Measurements from ENCODE around the gene DAAM1. TPM values are rescaled to one million over a fixed set of nuclear protein-coding genes. Genes with fewer than 3 reads are reported as not detected.
A peak's percentile ranks its signal among the peaks of the same experiment; 100 is the strongest.

The DAAM1 gene
- polyA plus RNA-seq, 3 donors, result 3.2 to 6.3 (median 4.4) TPM

DNA sequence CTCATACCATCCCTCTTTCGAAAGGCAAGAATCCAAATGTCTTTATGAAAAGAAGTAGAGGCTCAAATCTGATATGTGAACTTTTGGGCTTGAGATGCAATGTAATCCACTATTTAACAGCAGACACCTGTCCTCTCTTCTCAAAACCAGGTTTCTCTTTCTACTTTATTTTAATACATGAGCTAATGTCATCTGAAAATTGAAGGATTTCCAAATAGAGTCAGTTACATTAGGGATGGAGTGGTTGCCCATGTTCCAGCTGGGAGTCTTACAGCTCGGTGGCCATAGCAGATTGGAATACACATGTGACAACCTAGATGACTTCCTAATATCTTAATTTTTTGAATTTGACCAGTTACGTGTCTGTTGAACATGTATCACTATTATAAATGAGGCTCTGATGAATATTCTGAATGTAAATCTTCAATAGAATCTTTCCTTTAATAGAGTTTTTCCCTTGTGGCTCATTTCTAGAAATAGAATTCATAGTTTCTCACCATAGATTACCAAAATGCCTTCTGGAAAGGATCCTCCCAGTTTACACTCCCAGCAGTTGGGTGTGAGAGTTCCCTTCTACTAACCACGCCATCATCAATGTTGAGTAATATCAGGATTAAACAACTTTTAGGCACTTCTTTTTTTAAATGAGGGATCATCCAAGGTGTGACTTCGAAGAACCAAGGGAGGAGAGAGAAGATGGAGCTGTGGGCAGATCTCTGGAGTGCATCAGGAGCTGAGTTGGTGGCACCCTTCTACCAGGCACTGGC, 227.6 kb downstream of the DAAM1 start:
- no peaks in the 10 kb centered on the region for H3K27me3 ChIP-seq (ENCODE audit: control insufficient read depth in 2 of 2, insufficient read depth in 2 of 2, low read length in 2 of 2)
- peaks cover 0 to 3% (median 0%) of the 10 kb centered on the region in 7 donors for H3K9me3 Mint-ChIP-seq
- no peaks in the 10 kb centered on the region for H3K79me2 ChIP-seq (ENCODE audit: insufficient read depth, low read length)
- 100% methylated on average over 1 of the region's 5 CpGs for WGBS (ENCODE audit: insufficient coverage)
- H2AFZ ChIP-seq (ENCODE audit: insufficient read depth, low read depth, low read length, poor library complexity, severe bottlenecking), result no peak overlapping the region
- no peaks in the 10 kb centered on the region for H3K4me1 ChIP-seq (ENCODE audit: control insufficient read depth in 1 of 2, insufficient read depth in 2 of 2, low read length in 2 of 2)
- H3K9me3 ChIP-seq (replicated peaks in 1 of 2; ENCODE audit: control insufficient read depth in 1 of 2, insufficient read depth in 1 of 2, low read length in 2 of 2), result no peaks in the 10 kb centered on the region
- H3K27ac Mint-ChIP-seq, result peak overlapping the region in 1 of 7 donors; percentile 49
- TF ChIP-seq, protein P1, sequence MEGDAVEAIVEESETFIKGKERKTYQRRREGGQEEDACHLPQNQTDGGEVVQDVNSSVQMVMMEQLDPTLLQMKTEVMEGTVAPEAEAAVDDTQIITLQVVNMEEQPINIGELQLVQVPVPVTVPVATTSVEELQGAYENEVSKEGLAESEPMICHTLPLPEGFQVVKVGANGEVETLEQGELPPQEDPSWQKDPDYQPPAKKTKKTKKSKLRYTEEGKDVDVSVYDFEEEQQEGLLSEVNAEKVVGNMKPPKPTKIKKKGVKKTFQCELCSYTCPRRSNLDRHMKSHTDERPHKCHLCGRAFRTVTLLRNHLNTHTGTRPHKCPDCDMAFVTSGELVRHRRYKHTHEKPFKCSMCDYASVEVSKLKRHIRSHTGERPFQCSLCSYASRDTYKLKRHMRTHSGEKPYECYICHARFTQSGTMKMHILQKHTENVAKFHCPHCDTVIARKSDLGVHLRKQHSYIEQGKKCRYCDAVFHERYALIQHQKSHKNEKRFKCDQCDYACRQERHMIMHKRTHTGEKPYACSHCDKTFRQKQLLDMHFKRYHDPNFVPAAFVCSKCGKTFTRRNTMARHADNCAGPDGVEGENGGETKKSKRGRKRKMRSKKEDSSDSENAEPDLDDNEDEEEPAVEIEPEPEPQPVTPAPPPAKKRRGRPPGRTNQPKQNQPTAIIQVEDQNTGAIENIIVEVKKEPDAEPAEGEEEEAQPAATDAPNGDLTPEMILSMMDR (IDR thresholded peaks at IDR 0.05), result no peak
- no peak overlapping the region for H3K4me3 ChIP-seq (replicated peaks in 1 of 3; ENCODE audit: low read depth in 2 of 3, low read length in 3 of 3)
- H3K36me3 Mint-ChIP-seq, result peaks cover 0 to 1% of the 10 kb centered on the region in 2 donors
- no peaks in the 10 kb centered on the region for H3K36me3 ChIP-seq (replicated peaks in 1 of 2; ENCODE audit: control insufficient read depth in 1 of 2, insufficient read depth in 2 of 2, low read length in 2 of 2)
- intact Hi-C loops (cut with micrococcal nuclease), result no loop called here
- H3K4me3 Mint-ChIP-seq, result no peak overlapping the region
- H3K4me2 ChIP-seq (replicated peaks; ENCODE audit: extremely low read depth, low read length, poor library complexity, severe bottlenecking), result no peak overlapping the region
- no peak for DNase-seq
- H3K27ac ChIP-seq (ENCODE audit: low read depth in 1 of 2, low read length in 2 of 2), result no peak overlapping the region
- H4K20me1 ChIP-seq (ENCODE audit: insufficient read depth, low read length), result no peaks in the 10 kb centered on the region
- H3K27me3 Mint-ChIP-seq (ENCODE audit: low read depth in 3 of 3), result peaks cover 0 to under 1% (median 0%) of the 10 kb centered on the region in 3 donors
- H3K4me1 Mint-ChIP-seq, result peaks cover 12% of the 10 kb centered on the region
- no peak overlapping the region for H3K9ac ChIP-seq (ENCODE audit: insufficient read depth, low read length, poor library complexity, severe bottlenecking)

DNA sequence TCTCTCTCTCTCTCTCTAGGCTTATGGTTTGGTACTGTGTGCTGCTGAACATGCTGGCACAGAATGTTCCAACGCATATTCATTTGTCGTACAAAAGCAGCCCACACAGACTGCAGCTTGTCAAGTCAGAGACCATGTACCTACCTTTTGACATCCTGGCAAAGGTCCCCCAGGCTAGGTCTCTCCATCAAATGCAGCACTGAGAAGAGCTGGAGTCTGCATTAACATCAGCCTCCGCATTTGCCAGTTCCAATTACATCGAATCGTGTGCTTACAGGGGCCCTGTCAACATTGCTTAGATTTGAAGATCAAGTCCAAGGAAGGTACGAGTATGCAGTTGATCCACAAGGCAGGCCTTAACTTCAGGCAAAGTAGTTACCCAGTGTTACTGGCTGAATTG, 228.8 kb downstream of the DAAM1 start:
- Mint-ChIP-seq H3K4me1 (peaks cover 18% of the 10 kb centered on the region), H3K27ac (no peak overlapping the region), H3K4me3 (no peak overlapping the region), H3K27me3 (ENCODE audit: low read depth in 3 of 3) (peaks cover 0 to 2% (median 0%) of the 10 kb centered on the region in 3 donors), H3K36me3 (peaks cover 0 to 1% of the 10 kb centered on the region in 2 donors), H3K9me3 (peaks cover 0 to 3% (median 0%) of the 10 kb centered on the region in 7 donors)
- Histone ChIP-seq H3K27ac (ENCODE audit: low read depth in 1 of 2, low read length in 2 of 2) (no peak overlapping the region), H3K9me3 (replicated peaks in 1 of 2; ENCODE audit: control insufficient read depth in 1 of 2, insufficient read depth in 1 of 2, low read length in 2 of 2) (no peaks in the 10 kb centered on the region), H3K36me3 (replicated peaks in 1 of 2; ENCODE audit: control insufficient read depth in 1 of 2, insufficient read depth in 2 of 2, low read length in 2 of 2) (no peaks in the 10 kb centered on the region), H3K4me2 (replicated peaks; ENCODE audit: extremely low read depth, low read length, poor library complexity, severe bottlenecking) (no peak overlapping the region), H4K20me1 (ENCODE audit: insufficient read depth, low read length) (no peaks in the 10 kb centered on the region), H3K79me2 (ENCODE audit: insufficient read depth, low read length) (no peaks in the 10 kb centered on the region), H3K4me3 (replicated peaks in 1 of 3; ENCODE audit: low read depth in 2 of 3, low read length in 3 of 3) (no peak overlapping the region), H3K27me3 (ENCODE audit: control insufficient read depth in 2 of 2, insufficient read depth in 2 of 2, low read length in 2 of 2) (no peaks in the 10 kb centered on the region), H2AFZ (ENCODE audit: insufficient read depth, low read depth, low read length, poor library complexity, severe bottlenecking) (no peak overlapping the region), H3K4me1 (ENCODE audit: control insufficient read depth in 1 of 2, insufficient read depth in 2 of 2, low read length in 2 of 2) (no peaks in the 10 kb centered on the region), H3K9ac (ENCODE audit: insufficient read depth, low read length, poor library complexity, severe bottlenecking) (no peak overlapping the region)
- intact Hi-C loops (cut with micrococcal nuclease), result no loop called here
- TF ChIP-seq, protein P1 (IDR thresholded peaks at IDR 0.05), result no peak
- WGBS (ENCODE audit: insufficient coverage), result 80% methylated on average over 5 of the region's 6 CpGs
- DNase-seq, result no peak
